Measurements from ENCODE around the gene VPS13C.

VPS13C gene

DNA sequence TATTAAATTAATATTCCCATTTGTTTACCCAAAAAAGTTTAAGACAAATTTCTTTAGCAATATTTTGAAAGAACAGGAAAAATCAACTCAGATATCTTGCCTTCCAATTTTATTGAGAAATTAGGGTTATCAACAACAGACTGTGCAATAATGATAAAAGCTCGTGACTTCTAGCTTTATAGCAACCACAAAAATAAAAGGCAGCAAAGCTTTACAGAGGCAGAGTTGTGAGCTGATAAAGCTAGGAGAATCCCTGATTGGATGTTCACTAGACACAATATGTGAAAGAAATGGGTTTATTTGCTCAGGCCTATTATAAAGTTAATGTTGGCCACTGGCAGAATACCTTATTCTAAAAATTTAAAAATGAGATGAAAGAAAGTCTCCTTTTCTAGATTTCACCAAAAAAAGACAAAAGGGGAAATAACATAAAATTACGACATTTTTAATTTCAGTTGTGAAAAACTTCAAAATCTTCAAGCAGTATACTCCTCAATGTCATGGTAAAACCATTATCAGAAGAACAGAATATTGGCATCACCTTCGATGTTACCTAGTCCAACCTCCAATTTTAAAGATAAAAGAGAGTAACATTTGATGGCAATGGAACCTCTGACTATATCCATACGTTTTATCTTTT lies 2.8 kb downstream of the VPS13C start:
- no peak overlapping the region for H3K4me3 ChIP-seq (ENCODE audit: low read depth in 1 of 2, low read length in 1 of 2)
- H3K27ac ChIP-seq: peak overlapping the region; percentile 6
- TF ChIP-seq, protein P1, sequence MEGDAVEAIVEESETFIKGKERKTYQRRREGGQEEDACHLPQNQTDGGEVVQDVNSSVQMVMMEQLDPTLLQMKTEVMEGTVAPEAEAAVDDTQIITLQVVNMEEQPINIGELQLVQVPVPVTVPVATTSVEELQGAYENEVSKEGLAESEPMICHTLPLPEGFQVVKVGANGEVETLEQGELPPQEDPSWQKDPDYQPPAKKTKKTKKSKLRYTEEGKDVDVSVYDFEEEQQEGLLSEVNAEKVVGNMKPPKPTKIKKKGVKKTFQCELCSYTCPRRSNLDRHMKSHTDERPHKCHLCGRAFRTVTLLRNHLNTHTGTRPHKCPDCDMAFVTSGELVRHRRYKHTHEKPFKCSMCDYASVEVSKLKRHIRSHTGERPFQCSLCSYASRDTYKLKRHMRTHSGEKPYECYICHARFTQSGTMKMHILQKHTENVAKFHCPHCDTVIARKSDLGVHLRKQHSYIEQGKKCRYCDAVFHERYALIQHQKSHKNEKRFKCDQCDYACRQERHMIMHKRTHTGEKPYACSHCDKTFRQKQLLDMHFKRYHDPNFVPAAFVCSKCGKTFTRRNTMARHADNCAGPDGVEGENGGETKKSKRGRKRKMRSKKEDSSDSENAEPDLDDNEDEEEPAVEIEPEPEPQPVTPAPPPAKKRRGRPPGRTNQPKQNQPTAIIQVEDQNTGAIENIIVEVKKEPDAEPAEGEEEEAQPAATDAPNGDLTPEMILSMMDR (IDR thresholded peaks at IDR 0.05): no peak
- H3K4me1 ChIP-seq (ENCODE audit: control insufficient read depth in 1 of 2, insufficient read depth in 1 of 2, low read depth in 1 of 2, low read length in 1 of 2): peaks cover 37 to 56% of the 10 kb centered on the region in 2 experiments
- H3K27me3 ChIP-seq: peaks cover 13% of the 10 kb centered on the region
- H3K36me3 ChIP-seq: no peaks in the 10 kb centered on the region
- H3K9me3 ChIP-seq: no peaks in the 10 kb centered on the region

DNA sequence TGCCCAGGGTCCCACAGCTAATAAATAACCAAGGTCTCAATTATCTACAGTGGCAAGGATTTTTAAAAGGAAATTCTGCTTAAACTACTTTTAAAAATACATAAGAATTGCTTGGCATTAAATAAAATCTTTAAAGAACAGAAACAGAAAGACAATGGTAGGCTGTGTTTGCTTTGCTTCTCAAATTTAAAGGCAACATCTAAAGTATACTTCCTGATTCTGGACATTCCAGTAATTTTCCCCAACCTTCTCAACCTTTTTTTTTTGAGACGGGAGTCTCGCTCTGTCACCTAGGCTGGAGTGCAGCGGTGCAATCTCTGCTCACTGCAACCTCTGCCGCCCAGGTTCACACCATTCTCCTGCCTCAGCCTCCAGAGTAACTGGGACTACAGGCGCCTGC lies 5.3 kb downstream of the VPS13C start:
- no peaks in the 10 kb centered on the region for H3K36me3 ChIP-seq
- no peaks in the 10 kb centered on the region for H3K27me3 ChIP-seq
- H3K4me1 ChIP-seq (ENCODE audit: control insufficient read depth in 1 of 2, insufficient read depth in 1 of 2, low read depth in 1 of 2, low read length in 1 of 2): peaks cover 40 to 62% of the 10 kb centered on the region in 2 experiments
- TF ChIP-seq, protein P1 (IDR thresholded peaks at IDR 0.05): no peak
- no peak overlapping the region for H3K27ac ChIP-seq
- H3K9me3 ChIP-seq: no peaks in the 10 kb centered on the region
- H3K4me3 ChIP-seq (ENCODE audit: low read depth in 1 of 2, low read length in 1 of 2): no peak overlapping the region

GRCh38 chr15:62053439-62054085 lies 6.7 kb downstream of the VPS13C start:
- H3K36me3 ChIP-seq: no peaks in the 10 kb centered on the region
- H3K9me3 ChIP-seq: no peaks in the 10 kb centered on the region
- H3K27me3 ChIP-seq: no peaks in the 10 kb centered on the region
- peak overlapping the region; percentile 64 for H3K27ac ChIP-seq
- TF ChIP-seq, protein P1 (IDR thresholded peaks at IDR 0.05): no peak
- H3K4me1 ChIP-seq (ENCODE audit: control insufficient read depth in 1 of 2, insufficient read depth in 1 of 2, low read depth in 1 of 2, low read length in 1 of 2): peaks cover 33 to 54% of the 10 kb centered on the region in 2 experiments
- H3K4me3 ChIP-seq (ENCODE audit: low read depth in 1 of 2, low read length in 1 of 2): no peak overlapping the region

GRCh38 chr15:62052713-62053112 lies 7.5 kb downstream of the VPS13C start:
- Histone ChIP-seq H3K9me3 (no peaks in the 10 kb centered on the region), H3K27me3 (no peaks in the 10 kb centered on the region), H3K4me1 (ENCODE audit: control insufficient read depth in 1 of 2, insufficient read depth in 1 of 2, low read depth in 1 of 2, low read length in 1 of 2) (peaks cover 33 to 47% of the 10 kb centered on the region in 2 experiments), H3K4me3 (ENCODE audit: low read depth in 1 of 2, low read length in 1 of 2) (no peak overlapping the region), H3K27ac (peak overlapping the region; percentile 64), H3K36me3 (no peaks in the 10 kb centered on the region)
- TF ChIP-seq, protein P1 (IDR thresholded peaks at IDR 0.05): no peak

DNA sequence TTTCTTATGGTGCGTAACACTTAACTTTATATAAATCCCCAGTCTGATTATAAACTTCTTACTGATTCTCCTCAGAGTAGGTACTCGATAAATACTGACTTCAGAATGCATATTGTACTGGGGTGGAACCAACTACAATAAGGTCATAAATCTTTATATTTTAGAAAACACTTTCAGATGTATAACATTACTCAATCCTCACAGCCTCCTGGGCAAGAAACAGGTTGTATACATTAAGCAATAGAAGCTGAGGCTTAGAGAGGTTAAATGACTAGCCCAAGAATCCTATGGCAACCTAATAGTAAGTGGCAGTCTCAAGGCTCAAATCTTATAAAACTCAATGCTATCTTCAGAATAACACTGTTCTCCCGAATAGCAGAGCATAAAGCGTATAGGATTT lies 9.1 kb downstream of the VPS13C start:
- Histone ChIP-seq H3K4me1 (ENCODE audit: control insufficient read depth in 1 of 2, insufficient read depth in 1 of 2, low read depth in 1 of 2, low read length in 1 of 2) (peaks cover 40 to 42% of the 10 kb centered on the region in 2 experiments), H3K9me3 (no peaks in the 10 kb centered on the region), H3K27me3 (no peaks in the 10 kb centered on the region), H3K36me3 (no peaks in the 10 kb centered on the region), H3K4me3 (ENCODE audit: low read depth in 1 of 2, low read length in 1 of 2) (no peak overlapping the region), H3K27ac (no peak overlapping the region)
- TF ChIP-seq, protein P1 (IDR thresholded peaks at IDR 0.05): no peak
